ENCODE results near the gene GALNT17.

GRCh38 chr7:71710442-71710841 lies 578.5 kb downstream of the GALNT17 start:
- TF ChIP-seq POLR2AphosphoS5 (IDR thresholded peaks at IDR 0.05; ENCODE audit: low read depth, low read length) (no peak), POLR2A (IDR thresholded peaks at IDR 0.05; ENCODE audit: low read depth, low read length) (no peak), TAF1 (IDR thresholded peaks at IDR 0.05; ENCODE audit: low read depth, low read length) (no peak), POU2F2 (IDR thresholded peaks at IDR 0.05; ENCODE audit: low read depth, low read length) (no peak), SPI1 (IDR thresholded peaks at IDR 0.05; ENCODE audit: low read depth, low read length) (no peak), PAX5 (IDR thresholded peaks at IDR 0.05; ENCODE audit: insufficient read depth, low read length, severe bottlenecking) (no peak)
